ENCODE results near the gene PEMT. TPM values are rescaled to one million over a fixed set of nuclear protein-coding genes. Genes with fewer than 3 reads are reported as not detected.

PEMT gene
- total and polyA plus RNA-seq, 9 of the 15 experiments (the other 6 are each of a cell fraction or from before 2014, with no cell fraction given): 1.4 to 36.4 (median 13.6) TPM

GRCh38 chr17:17476865-17477467 lies 114.5 kb downstream of the PEMT start, which contains the start of gene MED9 (continued):
- TF ChIP-seq, protein P1, sequence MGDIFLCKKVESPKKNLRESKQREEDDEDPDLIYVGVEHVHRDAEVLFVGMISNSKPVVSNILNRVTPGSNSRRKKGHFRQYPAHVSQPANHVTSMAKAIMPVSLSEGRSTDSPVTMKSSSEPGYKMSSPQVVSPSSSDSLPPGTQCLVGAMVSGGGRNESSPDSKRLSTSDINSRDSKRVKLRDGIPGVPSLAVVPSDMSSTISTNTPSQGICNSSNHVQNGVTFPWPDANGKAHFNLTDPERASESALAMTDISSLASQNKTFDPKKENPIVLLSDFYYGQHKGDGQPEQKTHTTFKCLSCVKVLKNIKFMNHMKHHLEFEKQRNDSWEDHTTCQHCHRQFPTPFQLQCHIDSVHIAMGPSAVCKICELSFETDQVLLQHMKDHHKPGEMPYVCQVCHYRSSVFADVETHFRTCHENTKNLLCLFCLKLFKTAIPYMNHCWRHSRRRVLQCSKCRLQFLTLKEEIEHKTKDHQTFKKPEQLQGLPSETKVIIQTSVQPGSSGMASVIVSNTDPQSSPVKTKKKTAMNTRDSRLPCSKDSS (IDR thresholded peaks at IDR 0.05; ENCODE audit: low read depth, partially characterized antibody): no peak
- TF ChIP-seq, protein P2, sequence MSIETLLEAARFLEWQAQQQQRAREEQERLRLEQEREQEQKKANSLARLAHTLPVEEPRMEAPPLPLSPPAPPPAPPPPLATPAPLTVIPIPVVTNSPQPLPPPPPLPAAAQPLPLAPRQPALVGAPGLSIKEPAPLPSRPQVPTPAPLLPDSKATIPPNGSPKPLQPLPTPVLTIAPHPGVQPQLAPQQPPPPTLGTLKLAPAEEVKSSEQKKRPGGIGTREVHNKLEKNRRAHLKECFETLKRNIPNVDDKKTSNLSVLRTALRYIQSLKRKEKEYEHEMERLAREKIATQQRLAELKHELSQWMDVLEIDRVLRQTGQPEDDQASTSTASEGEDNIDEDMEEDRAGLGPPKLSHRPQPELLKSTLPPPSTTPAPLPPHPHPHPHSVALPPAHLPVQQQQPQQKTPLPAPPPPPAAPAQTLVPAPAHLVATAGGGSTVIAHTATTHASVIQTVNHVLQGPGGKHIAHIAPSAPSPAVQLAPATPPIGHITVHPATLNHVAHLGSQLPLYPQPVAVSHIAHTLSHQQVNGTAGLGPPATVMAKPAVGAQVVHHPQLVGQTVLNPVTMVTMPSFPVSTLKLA (conservative IDR thresholded peaks at IDR 0.05): peak; percentile 24 to 70; a peak in 2 of 4 replicates
- no peak for TF ChIP-seq ZNF143 (CRISPR knock-in tag; IDR thresholded peaks at IDR 0.05)
- TF ChIP-seq TCF7L2 (IDR thresholded peaks at IDR 0.05; ENCODE audit: low read depth, low read length): no peak
- no peak for TF ChIP-seq ZNF592 (IDR thresholded peaks at IDR 0.05)
- no peak for TF ChIP-seq HNRNPH1 (optimal IDR thresholded peaks at IDR 0.05; ENCODE audit: low read depth, low read length)
- TF ChIP-seq ZBTB17 (CRISPR knock-in tag; IDR thresholded peaks at IDR 0.05): no peak
- TF ChIP-seq CSDE1 (IDR thresholded peaks at IDR 0.05): peak in 1 of 2 experiments; percentile 63; a peak in 1 of 4 replicates
- TF ChIP-seq, protein P3, sequence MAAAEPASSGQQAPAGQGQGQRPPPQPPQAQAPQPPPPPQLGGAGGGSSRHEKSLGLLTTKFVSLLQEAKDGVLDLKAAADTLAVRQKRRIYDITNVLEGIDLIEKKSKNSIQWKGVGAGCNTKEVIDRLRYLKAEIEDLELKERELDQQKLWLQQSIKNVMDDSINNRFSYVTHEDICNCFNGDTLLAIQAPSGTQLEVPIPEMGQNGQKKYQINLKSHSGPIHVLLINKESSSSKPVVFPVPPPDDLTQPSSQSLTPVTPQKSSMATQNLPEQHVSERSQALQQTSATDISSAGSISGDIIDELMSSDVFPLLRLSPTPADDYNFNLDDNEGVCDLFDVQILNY (CRISPR knock-in tag; IDR thresholded peaks at IDR 0.05): no peak
- no peak for TF ChIP-seq KLF13 (tag; IDR thresholded peaks at IDR 0.05; ENCODE audit: borderline replicate concordance, low read depth)
- TF ChIP-seq NELFE (IDR thresholded peaks at IDR 0.05; ENCODE audit: insufficient read depth, insufficient read length): no peak
- peak; percentile 91 for TF ChIP-seq C11orf30 (IDR thresholded peaks at IDR 0.05; ENCODE audit: low read depth)
- TF ChIP-seq KAT2B (IDR thresholded peaks at IDR 0.05; ENCODE audit: low read depth, low read length): no peak
- TF ChIP-seq, protein P4, sequence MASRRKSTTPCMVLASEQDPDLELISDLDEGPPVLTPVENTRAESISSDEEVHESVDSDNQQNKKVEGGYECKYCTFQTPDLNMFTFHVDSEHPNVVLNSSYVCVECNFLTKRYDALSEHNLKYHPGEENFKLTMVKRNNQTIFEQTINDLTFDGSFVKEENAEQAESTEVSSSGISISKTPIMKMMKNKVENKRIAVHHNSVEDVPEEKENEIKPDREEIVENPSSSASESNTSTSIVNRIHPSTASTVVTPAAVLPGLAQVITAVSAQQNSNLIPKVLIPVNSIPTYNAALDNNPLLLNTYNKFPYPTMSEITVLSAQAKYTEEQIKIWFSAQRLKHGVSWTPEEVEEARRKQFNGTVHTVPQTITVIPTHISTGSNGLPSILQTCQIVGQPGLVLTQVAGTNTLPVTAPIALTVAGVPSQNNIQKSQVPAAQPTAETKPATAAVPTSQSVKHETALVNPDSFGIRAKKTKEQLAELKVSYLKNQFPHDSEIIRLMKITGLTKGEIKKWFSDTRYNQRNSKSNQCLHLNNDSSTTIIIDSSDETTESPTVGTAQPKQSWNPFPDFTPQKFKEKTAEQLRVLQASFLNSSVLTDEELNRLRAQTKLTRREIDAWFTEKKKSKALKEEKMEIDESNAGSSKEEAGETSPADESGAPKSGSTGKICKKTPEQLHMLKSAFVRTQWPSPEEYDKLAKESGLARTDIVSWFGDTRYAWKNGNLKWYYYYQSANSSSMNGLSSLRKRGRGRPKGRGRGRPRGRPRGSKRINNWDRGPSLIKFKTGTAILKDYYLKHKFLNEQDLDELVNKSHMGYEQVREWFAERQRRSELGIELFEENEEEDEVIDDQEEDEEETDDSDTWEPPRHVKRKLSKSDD (conservative IDR thresholded peaks at IDR 0.05; ENCODE audit: low read length): no peak

Measured in K562 (cell line).